ENCODE data around the gene CD244. TPM values are rescaled to one million over a fixed set of nuclear protein-coding genes. Genes with fewer than 3 reads are reported as not detected.
A peak's percentile ranks its signal among the peaks of the same experiment; 100 is the strongest.

CD244 gene
- total RNA-seq, 2 donors from 2014 or later: 0.48 TPM; not detected in 1

- no peaks in the 10 kb centered on the region for H3K36me3 Mint-ChIP-seq (ENCODE audit: low read depth)
Measured at GRCh38 chr1:160846281-160846680, 16.4 kb downstream of the CD244 start.

DNA sequence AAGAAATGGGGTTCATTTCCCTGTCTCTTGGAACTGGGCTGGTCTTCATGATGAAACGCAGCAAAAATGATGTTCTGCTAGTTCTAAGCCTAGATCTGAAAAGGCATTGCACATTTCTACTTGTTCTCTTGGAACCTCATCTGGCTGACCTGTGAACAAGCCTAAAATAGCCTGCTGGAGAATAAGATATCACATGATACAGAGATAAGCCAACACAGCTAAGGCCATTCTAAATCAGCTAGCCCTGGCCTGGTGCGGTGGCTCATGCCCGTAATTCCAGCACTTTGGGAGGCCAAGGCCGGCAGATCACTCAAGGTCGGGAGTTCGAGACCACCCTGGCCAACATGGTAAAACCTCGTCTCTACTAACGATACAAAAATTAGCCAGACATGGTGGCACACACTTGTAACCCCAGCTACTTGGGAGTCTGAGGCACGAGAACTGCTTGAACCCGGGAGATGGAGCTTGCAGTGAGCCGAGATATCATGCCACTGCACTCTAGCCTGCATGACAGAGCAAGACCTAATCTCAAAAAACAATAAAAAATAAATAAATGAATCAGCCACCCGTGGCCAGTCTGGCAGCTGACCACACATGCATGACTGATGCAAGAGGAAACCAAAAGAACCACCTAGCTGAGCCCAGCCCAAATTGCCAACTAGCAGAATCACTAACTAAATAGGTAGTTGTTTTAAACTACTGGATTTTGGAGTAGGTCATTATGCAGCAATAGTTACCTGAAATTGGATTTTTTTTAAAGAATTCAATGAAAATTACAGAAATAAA is 18.0 kb downstream of the CD244 start:
- peak; percentile 35 for ATAC-seq (replicated peaks)
- Mint-ChIP-seq H3K36me3 (ENCODE audit: low read depth) (no peaks in the 10 kb centered on the region), H3K4me1 (peaks cover 5% of the 10 kb centered on the region), H3K4me3 (no peak overlapping the region), H3K27me3 (no peaks in the 10 kb centered on the region), H3K27ac (no peak overlapping the region), H3K9me3 (no peaks in the 10 kb centered on the region)

More at GRCh38 chr1:160846281-160846680, 16.4 kb downstream of the CD244 start:
- Mint-ChIP-seq H3K4me1 (peaks cover 5% of the 10 kb centered on the region), H3K27ac (no peak overlapping the region), H3K9me3 (no peaks in the 10 kb centered on the region), H3K4me3 (no peak overlapping the region), H3K27me3 (no peaks in the 10 kb centered on the region)
- no peak for ATAC-seq (replicated peaks)

DNA sequence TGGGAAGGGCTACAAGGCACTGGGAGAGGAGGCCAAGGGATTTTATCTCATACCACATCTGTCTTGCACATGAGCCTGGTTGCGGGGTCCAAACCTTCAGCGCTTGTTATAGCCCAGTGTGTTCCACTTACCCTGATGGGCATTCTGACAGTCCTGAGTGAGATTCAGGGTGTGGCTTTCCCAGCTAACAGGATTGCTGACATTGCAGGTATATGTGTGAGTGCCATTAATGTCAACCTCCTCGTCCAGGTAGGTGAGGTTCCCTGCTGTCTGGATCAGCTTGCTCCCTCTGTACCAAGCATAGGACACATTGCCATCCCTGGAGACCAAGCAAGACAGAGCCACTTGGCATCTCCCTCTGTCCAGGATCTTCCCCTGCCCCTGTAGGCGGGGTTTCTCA is 21.6 kb downstream of the CD244 start:
- peaks cover 29% of the 10 kb centered on the region for H3K4me1 Mint-ChIP-seq
- no peak overlapping the region for H3K4me3 Mint-ChIP-seq
- no peaks in the 10 kb centered on the region for H3K9me3 Mint-ChIP-seq
- ATAC-seq (replicated peaks): no peak
- H3K27ac Mint-ChIP-seq: no peak overlapping the region
- no peaks in the 10 kb centered on the region for H3K27me3 Mint-ChIP-seq
- H3K36me3 Mint-ChIP-seq (ENCODE audit: low read depth): no peaks in the 10 kb centered on the region

DNA sequence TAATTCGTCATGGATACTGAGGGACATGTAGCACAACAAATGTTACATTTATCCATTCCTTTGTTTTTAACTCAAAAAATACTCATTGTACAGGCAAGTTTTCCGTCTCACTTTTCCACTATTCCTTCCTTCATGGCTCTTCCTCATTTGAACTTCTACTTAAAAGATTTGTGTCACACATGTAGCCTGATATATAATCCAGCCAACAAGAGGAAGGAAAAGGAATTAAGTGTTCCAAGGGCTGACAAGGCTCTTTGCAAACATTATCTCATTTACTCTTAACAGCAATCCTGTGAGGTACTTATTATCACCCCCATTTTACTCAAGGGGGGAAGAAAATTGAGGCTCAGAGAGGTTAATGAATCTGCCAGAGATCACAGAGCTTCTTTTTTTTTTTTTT is 22.9 kb downstream of the CD244 start:
- Mint-ChIP-seq H3K9me3 (no peaks in the 10 kb centered on the region), H3K4me1 (peaks cover 31% of the 10 kb centered on the region), H3K36me3 (ENCODE audit: low read depth) (no peaks in the 10 kb centered on the region), H3K27ac (no peak overlapping the region), H3K27me3 (no peaks in the 10 kb centered on the region), H3K4me3 (no peak overlapping the region)
- no peak for ATAC-seq (replicated peaks)

GRCh38 chr1:160838888-160839287 is 23.8 kb downstream of the CD244 start:
- Mint-ChIP-seq H3K4me1 (peaks cover 32% of the 10 kb centered on the region), H3K9me3 (no peaks in the 10 kb centered on the region), H3K27me3 (no peaks in the 10 kb centered on the region), H3K27ac (peak overlapping the region; percentile 35), H3K4me3 (peak overlapping the region; percentile 81), H3K36me3 (ENCODE audit: low read depth) (no peaks in the 10 kb centered on the region)
- no peak for ATAC-seq (replicated peaks)

GRCh38 chr1:160837558-160838205 is 25.0 kb downstream of the CD244 start:
- peak overlapping the region; percentile 97 for H3K27ac Mint-ChIP-seq
- no peaks in the 10 kb centered on the region for H3K9me3 Mint-ChIP-seq
- peak; percentile 96 for ATAC-seq (replicated peaks)
- no peaks in the 10 kb centered on the region for H3K36me3 Mint-ChIP-seq (ENCODE audit: low read depth)
- peaks cover 32% of the 10 kb centered on the region for H3K4me1 Mint-ChIP-seq
- H3K27me3 Mint-ChIP-seq: no peaks in the 10 kb centered on the region
- H3K4me3 Mint-ChIP-seq: peak overlapping the region; percentile 81

DNA sequence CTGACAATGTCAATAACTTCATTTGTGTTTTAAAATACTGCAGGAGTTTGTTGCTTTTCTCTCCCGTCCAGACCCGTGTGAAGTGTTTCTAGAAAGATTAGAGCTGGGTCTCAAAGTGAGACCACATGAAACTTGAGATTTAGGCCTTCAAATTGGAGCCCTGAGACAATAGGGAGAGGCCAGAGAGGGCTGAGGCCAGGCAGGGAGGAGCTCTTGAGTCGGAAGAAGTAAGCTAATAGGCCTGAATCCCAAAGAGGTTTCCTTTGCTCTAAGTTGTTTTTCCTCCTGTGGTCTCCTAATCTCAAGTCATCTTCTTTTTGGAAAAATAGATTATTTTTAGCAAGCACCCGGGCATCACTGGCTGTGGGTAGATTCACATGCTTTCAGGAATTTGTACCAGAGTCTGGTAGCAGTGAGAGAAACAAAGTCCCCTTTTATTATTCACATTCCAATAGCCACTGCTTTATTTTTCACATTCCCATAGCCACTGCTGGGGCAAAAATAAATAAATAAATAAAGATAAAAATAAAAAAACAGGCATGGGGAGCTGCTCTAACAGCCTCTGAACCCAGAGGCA is 25.6 kb downstream of the CD244 start:
- no peaks in the 10 kb centered on the region for H3K9me3 Mint-ChIP-seq
- peak overlapping the region; percentile 97 for H3K27ac Mint-ChIP-seq
- no peaks in the 10 kb centered on the region for H3K27me3 Mint-ChIP-seq
- no peaks in the 10 kb centered on the region for H3K36me3 Mint-ChIP-seq (ENCODE audit: low read depth)
- peaks cover 32% of the 10 kb centered on the region for H3K4me1 Mint-ChIP-seq
- peak overlapping the region; percentile 81 for H3K4me3 Mint-ChIP-seq
- ATAC-seq (replicated peaks): no peak

- no peaks in the 10 kb centered on the region for H3K9me3 Mint-ChIP-seq
- no peak for ATAC-seq (replicated peaks)
- no peaks in the 10 kb centered on the region for H3K27me3 Mint-ChIP-seq
- peak overlapping the region; percentile 97 for H3K27ac Mint-ChIP-seq
- H3K4me3 Mint-ChIP-seq: peak overlapping the region; percentile 81
- H3K4me1 Mint-ChIP-seq: peaks cover 32% of the 10 kb centered on the region
- H3K36me3 Mint-ChIP-seq (ENCODE audit: low read depth): no peaks in the 10 kb centered on the region
Measured at GRCh38 chr1:160836561-160836960, 26.1 kb downstream of the CD244 start.

DNA sequence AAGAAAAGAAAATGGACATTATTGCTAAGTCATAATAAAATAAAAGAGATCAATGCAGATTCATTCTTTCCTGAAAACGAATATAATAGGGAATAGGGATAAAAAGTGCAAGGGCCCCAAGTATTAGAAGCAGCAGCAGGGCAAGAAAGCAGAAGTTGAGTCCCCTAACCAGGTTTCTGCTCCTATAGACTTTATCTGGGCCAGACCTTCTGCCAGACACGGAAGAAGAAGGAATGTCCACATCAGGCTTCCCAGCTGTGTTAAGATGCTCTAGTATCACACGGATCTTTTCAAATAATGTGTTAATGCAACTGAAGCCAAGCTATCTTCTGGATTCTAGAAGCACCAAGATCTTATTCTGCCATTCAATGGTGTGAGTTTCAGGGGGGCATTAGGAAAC is 26.9 kb downstream of the CD244 start:
- H3K9me3 Mint-ChIP-seq: no peaks in the 10 kb centered on the region
- H3K4me3 Mint-ChIP-seq: peak overlapping the region; percentile 81
- no peaks in the 10 kb centered on the region for H3K36me3 Mint-ChIP-seq (ENCODE audit: low read depth)
- ATAC-seq (replicated peaks): no peak
- H3K4me1 Mint-ChIP-seq: peaks cover 32% of the 10 kb centered on the region
- H3K27ac Mint-ChIP-seq: peak overlapping the region; percentile 97
- no peaks in the 10 kb centered on the region for H3K27me3 Mint-ChIP-seq

DNA sequence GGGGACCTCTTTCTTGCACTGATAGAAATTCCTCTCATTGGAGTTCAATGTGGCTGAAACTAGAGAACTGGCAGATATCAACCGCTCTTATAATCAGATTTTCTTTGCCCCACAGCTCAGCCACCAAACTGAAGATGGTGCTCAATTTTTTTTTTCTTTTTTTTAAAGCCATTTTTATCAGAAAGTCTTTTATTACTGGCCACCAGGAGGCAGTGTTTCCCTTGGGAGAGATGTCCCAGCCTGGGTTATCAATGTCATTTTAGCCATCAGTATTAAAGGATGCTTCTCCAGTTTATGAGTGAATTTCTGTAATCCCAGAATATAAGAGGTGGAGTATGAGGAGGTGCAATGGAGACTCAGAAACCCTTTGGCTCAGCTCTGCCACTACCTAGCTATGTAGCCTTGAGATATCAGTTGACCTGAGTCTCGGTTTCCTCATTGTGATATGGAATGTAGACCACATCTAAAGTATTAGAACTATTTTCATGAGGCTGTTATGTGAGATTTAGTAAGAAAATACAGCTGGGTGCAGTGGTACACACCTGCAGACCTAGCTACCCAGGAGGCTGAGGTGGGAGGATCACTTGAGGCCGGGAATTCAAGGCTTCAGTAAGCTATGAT is 27.6 kb downstream of the CD244 start:
- peaks cover 32% of the 10 kb centered on the region for H3K4me1 Mint-ChIP-seq
- peak overlapping the region; percentile 61 for H3K27ac Mint-ChIP-seq
- H3K9me3 Mint-ChIP-seq: no peaks in the 10 kb centered on the region
- H3K36me3 Mint-ChIP-seq (ENCODE audit: low read depth): no peaks in the 10 kb centered on the region
- no peaks in the 10 kb centered on the region for H3K27me3 Mint-ChIP-seq
- no peak for ATAC-seq (replicated peaks)
- no peak overlapping the region for H3K4me3 Mint-ChIP-seq

- Mint-ChIP-seq H3K4me1 (peaks cover 5% of the 10 kb centered on the region), H3K27ac (peak overlapping the region; percentile 45), H3K36me3 (ENCODE audit: low read depth) (peaks cover 25% of the 10 kb centered on the region), H3K27me3 (no peaks in the 10 kb centered on the region), H3K4me3 (no peak overlapping the region), H3K9me3 (no peaks in the 10 kb centered on the region)
- peak; percentile 80 for ATAC-seq (replicated peaks)
Measured at GRCh38 chr1:160830321-160831153, 32.1 kb downstream of the CD244 start.

- peaks cover 1% of the 10 kb centered on the region for H3K4me1 Mint-ChIP-seq
- H3K4me3 Mint-ChIP-seq: no peak overlapping the region
- peak overlapping the region; percentile 45 for H3K27ac Mint-ChIP-seq
- no peaks in the 10 kb centered on the region for H3K27me3 Mint-ChIP-seq
- ATAC-seq (replicated peaks): no peak
- no peaks in the 10 kb centered on the region for H3K9me3 Mint-ChIP-seq
- H3K36me3 Mint-ChIP-seq (ENCODE audit: low read depth): peaks cover 25% of the 10 kb centered on the region
Measured at GRCh38 chr1:160829766-160830165, 32.9 kb downstream of the CD244 start.

GRCh38 chr1:160827418-160827817 is 35.3 kb downstream of the CD244 start:
- Mint-ChIP-seq H3K27me3 (no peaks in the 10 kb centered on the region), H3K27ac (peak overlapping the region; percentile 29), H3K4me1 (no peaks in the 10 kb centered on the region), H3K36me3 (ENCODE audit: low read depth) (peaks cover 25% of the 10 kb centered on the region), H3K4me3 (no peak overlapping the region), H3K9me3 (no peaks in the 10 kb centered on the region)
- no peak for ATAC-seq (replicated peaks)

DNA sequence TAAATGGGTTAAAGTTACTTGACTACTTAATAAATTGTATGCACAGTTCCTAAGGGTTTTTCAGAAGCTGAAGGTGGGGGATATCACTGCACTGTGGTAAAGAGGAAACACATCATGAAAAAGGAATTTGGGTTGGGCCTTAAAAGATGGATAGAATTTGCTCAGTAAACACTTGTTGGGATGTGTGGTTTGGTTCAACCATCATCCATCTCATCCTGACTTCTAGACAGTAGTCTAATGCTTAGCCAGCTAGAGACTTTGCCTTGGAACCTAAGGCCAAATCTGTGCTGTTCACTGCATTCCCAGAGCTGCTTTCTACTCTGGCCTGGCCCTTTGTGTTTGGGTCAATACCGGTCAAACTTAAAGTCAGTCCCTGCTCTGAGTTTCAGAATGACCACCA is 36.1 kb downstream of the CD244 start:
- Mint-ChIP-seq H3K27me3 (no peaks in the 10 kb centered on the region), H3K27ac (no peak overlapping the region), H3K9me3 (no peaks in the 10 kb centered on the region), H3K4me3 (no peak overlapping the region), H3K4me1 (no peaks in the 10 kb centered on the region), H3K36me3 (ENCODE audit: low read depth) (peaks cover 25% of the 10 kb centered on the region)
- ATAC-seq (replicated peaks): no peak

Measured in activated T-helper 17 cell treated with anti-CD3 and anti-CD28 coated beads, Interleukin-2, amount 50 U/mL, for 72 hours (primary cell).